CD14-positive monocyte (primary cell): ENCODE data around the gene JADE1. TPM values are rescaled to one million over a fixed set of nuclear protein-coding genes. Genes with fewer than 3 reads are reported as not detected.

Experiments
- DNase-seq, 3 donors: peaks; one replicate each; pipeline ENCODE4 v3.0.0-alpha.2; 2011 to 2022
- H2AFZ ChIP-seq: 2 replicates; pipeline ENCODE4 v1.6.0; 2012; ENCODE audit warnings: mild to moderate bottlenecking, low read depth, low read length, inconsistent platforms; ENCODE audit not compliant: insufficient read depth, poor library complexity, severe bottlenecking
- H3K27ac ChIP-seq, 2 donors: 1 replicate in 1 of 2; 2 replicates in 1 of 2; pipeline ENCODE4 v1.5.1; 2012 to 2013; ENCODE audit warnings: low read length in 2 of 2, control low read depth in 1 of 2, inconsistent platforms in 1 of 2, low read depth in 1 of 2, mild to moderate bottlenecking in 1 of 2
- H3K27me3 ChIP-seq, 2 donors: one replicate each; pipeline versions ENCODE4 v1.6.0 to v1.6.1; 2011 to 2013; ENCODE audit warnings: low read length in 2 of 2; ENCODE audit not compliant: control insufficient read depth in 2 of 2, insufficient read depth in 2 of 2
- H3K36me3 ChIP-seq, 2 donors: replicated peaks in 1 of 2; 1 replicate in 1 of 2; 2 replicates in 1 of 2; pipeline versions ENCODE4 v1.5.1 to v1.6.1; 2012 to 2013; ENCODE audit warnings: low read length in 2 of 2, control low read depth in 1 of 2, inconsistent platforms in 1 of 2, mild to moderate bottlenecking in 1 of 2; ENCODE audit not compliant: insufficient read depth in 2 of 2, control insufficient read depth in 1 of 2
- H3K4me1 ChIP-seq, 2 donors: 1 replicate in 1 of 2; 2 replicates in 1 of 2; pipeline versions ENCODE4 v1.5.1 to v1.6.1; 2012 to 2013; ENCODE audit warnings: low read length in 2 of 2, control low read depth in 1 of 2, inconsistent platforms in 1 of 2, mild to moderate bottlenecking in 1 of 2, moderate library complexity in 1 of 2; ENCODE audit not compliant: insufficient read depth in 2 of 2, control insufficient read depth in 1 of 2
- H3K4me2 ChIP-seq: replicated peaks from 2 replicates; pipeline ENCODE3; 2012; ENCODE audit warnings: low read length, moderate library complexity, mild to moderate bottlenecking; ENCODE audit not compliant: poor library complexity, severe bottlenecking; ENCODE audit errors: extremely low read depth
- H3K4me3 ChIP-seq, 3 experiments: fragments of 200-600 bp in 1 of 3; sonication (generic) in 1 of 3; replicated peaks in 1 of 3; 1 replicate in 2 of 3; 2 replicates in 1 of 3; pipeline ENCODE4 v1.5.1; 2011 to 2013; ENCODE audit warnings: low read length in 3 of 3, mild to moderate bottlenecking in 3 of 3, control low read depth in 2 of 3, low read depth in 2 of 3, inconsistent platforms in 1 of 3, moderate library complexity in 1 of 3
- H3K79me2 ChIP-seq: 2 replicates; pipeline ENCODE4 v1.6.0; 2012; ENCODE audit warnings: mild to moderate bottlenecking, control low read depth, inconsistent platforms, low read length, moderate library complexity; ENCODE audit not compliant: insufficient read depth
- H3K9ac ChIP-seq: 2 replicates; pipeline ENCODE4 v1.6.0; 2017; ENCODE audit warnings: low read length, mild to moderate bottlenecking; ENCODE audit not compliant: insufficient read depth, poor library complexity, severe bottlenecking
- H3K9me3 ChIP-seq, 2 donors: replicated peaks in 1 of 2; 1 replicate in 1 of 2; 2 replicates in 1 of 2; pipeline versions ENCODE4 v1.5.1 to v1.6.1; 2012 to 2013; ENCODE audit warnings: low read length in 2 of 2, control low read depth in 1 of 2; ENCODE audit not compliant: control insufficient read depth in 1 of 2, insufficient read depth in 1 of 2
- H4K20me1 ChIP-seq: 2 replicates; pipeline ENCODE4 v1.6.0; 2012; ENCODE audit warnings: mild to moderate bottlenecking, low read length, control low read depth, moderate library complexity; ENCODE audit not compliant: insufficient read depth
- H3K27ac Mint-ChIP-seq, 7 donors: one replicate each; pipeline ENCODE4 v1.8.0; 2020; ENCODE audit warnings: mild to moderate bottlenecking in 7 of 7, mixed read lengths in 7 of 7, moderate library complexity in 6 of 7, inconsistent platforms in 2 of 7
- H3K27me3 Mint-ChIP-seq, 3 donors: one replicate each; pipeline ENCODE4 v1.8.0; 2021 to 2022; ENCODE audit warnings: low read depth in 3 of 3, mild to moderate bottlenecking in 3 of 3, mixed read lengths in 3 of 3, moderate library complexity in 3 of 3, inconsistent platforms in 1 of 3
- H3K36me3 Mint-ChIP-seq, 2 donors: one replicate each; pipeline ENCODE4 v1.8.0; 2020; ENCODE audit warnings: mixed read lengths in 2 of 2, inconsistent platforms in 1 of 2, mild to moderate bottlenecking in 1 of 2
- H3K4me1 Mint-ChIP-seq: one replicate; pipeline ENCODE4 v1.8.0; 2020; ENCODE audit warnings: mild to moderate bottlenecking, mixed read lengths
- H3K4me3 Mint-ChIP-seq, 2 donors: one replicate each; pipeline ENCODE4 v1.8.0; 2020; ENCODE audit warnings: mild to moderate bottlenecking in 2 of 2, mixed read lengths in 2 of 2, moderate library complexity in 1 of 2
- H3K9me3 Mint-ChIP-seq, 7 donors: one replicate each; pipeline ENCODE4 v1.8.0; 2020 to 2022; ENCODE audit warnings: mixed read lengths in 7 of 7, mild to moderate bottlenecking in 6 of 7, moderate library complexity in 6 of 7, inconsistent platforms in 2 of 7
- WGBS: methylation state at CpG from one replicate; pipeline ENCODE4 v1.1.5; 2013; ENCODE audit warnings: missing lambda C conversion rate; ENCODE audit not compliant: insufficient coverage; 5-methylcytosine and 5-hydroxymethylcytosine counted together
- intact Hi-C, 2 donors: fragments of 100-400 bp; cut with micrococcal nuclease; formaldehyde crosslinking; loops; one replicate each; pipeline versions ENCODE4 v1.15.0 to v1.15.1; 2023
- polyA plus RNA-seq, 3 donors: library from polyadenylated mRNA; depleted of rRNA in 1 of 3; unstranded in 2 of 3; stranded (reverse) in 1 of 3; fragments of 300-500 nt in 2 of 3; fragments of >200 nt in 1 of 3; fragmentation: Illumina TruSeq in 2 of 3; gene quantifications; 1 replicate in 2 of 3; 2 replicates in 1 of 3; pipeline ENCODE4 v1.2.3, GENCODE V29; 2012 to 2021
- TF ChIP-seq, protein P1 (sequence below): fragments of 200-600 bp; IDR thresholded peaks from one replicate; pipeline ENCODE4 v1.8.0; 2022; ENCODE audit warnings: antibody characterized with exemption, mild to moderate bottlenecking

Gene JADE1
- polyA plus RNA-seq, 3 donors: 7.3 to 12.8 (median 12.3) TPM

DNA sequence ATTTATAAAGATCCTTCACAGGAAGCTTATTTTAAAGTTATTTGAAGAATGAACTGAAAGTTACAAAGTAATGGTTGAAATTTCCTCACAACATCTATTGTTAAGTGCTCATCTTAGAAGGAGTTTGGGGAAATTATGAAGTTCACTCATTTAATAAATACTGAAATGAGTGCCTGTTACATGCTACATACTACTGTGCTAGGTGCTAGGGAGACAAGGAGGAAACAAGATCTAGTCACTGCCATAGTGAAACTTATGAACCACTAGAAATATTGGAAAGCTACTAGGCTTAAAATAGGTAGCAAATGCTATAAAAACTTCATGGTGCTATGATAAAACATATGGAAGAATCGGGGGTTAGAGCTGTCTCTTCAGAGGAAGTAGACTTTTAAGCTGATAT, 97.1 kb downstream of the JADE1 start:
- Histone ChIP-seq H3K4me2 (no peak overlapping the region), H3K79me2 (no peaks in the 10 kb centered on the region), H3K27me3 (no peaks in the 10 kb centered on the region), H3K27ac (no peak overlapping the region), H3K9ac (no peak overlapping the region), H4K20me1 (no peaks in the 10 kb centered on the region), H3K36me3 (peaks cover 0 to 9% of the 10 kb centered on the region in 2 donors), H2AFZ (no peak overlapping the region), H3K4me1 (peaks cover 12 to 18% of the 10 kb centered on the region in 2 donors), H3K4me3 (no peak overlapping the region), H3K9me3 (no peaks in the 10 kb centered on the region)
- intact Hi-C loops: no loop called here
- Mint-ChIP-seq H3K9me3 (peaks cover 0 to 4% (median 0%) of the 10 kb centered on the region in 7 donors), H3K4me3 (no peak overlapping the region), H3K27ac (peak overlapping the region in 2 of 7 donors; percentile 34 to 43), H3K36me3 (peaks cover 2 to 15% of the 10 kb centered on the region in 2 donors), H3K27me3 (no peaks in the 10 kb centered on the region), H3K4me1 (peaks cover 19% of the 10 kb centered on the region)
- TF ChIP-seq, protein P1, sequence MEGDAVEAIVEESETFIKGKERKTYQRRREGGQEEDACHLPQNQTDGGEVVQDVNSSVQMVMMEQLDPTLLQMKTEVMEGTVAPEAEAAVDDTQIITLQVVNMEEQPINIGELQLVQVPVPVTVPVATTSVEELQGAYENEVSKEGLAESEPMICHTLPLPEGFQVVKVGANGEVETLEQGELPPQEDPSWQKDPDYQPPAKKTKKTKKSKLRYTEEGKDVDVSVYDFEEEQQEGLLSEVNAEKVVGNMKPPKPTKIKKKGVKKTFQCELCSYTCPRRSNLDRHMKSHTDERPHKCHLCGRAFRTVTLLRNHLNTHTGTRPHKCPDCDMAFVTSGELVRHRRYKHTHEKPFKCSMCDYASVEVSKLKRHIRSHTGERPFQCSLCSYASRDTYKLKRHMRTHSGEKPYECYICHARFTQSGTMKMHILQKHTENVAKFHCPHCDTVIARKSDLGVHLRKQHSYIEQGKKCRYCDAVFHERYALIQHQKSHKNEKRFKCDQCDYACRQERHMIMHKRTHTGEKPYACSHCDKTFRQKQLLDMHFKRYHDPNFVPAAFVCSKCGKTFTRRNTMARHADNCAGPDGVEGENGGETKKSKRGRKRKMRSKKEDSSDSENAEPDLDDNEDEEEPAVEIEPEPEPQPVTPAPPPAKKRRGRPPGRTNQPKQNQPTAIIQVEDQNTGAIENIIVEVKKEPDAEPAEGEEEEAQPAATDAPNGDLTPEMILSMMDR: no peak
- no peak for DNase-seq
- no CpG with 5 or more reads among the region's 1 CpG for WGBS

GRCh38 chr4:128907981-128908380, 98.5 kb downstream of the JADE1 start:
- Mint-ChIP-seq H3K9me3 (peaks cover 0 to 4% (median 0%) of the 10 kb centered on the region in 7 donors), H3K27ac (no peak overlapping the region), H3K4me1 (peaks cover 30% of the 10 kb centered on the region), H3K36me3 (peaks cover 0 to 10% of the 10 kb centered on the region in 2 donors), H3K4me3 (no peak overlapping the region), H3K27me3 (no peaks in the 10 kb centered on the region)
- Histone ChIP-seq H3K4me3 (no peak overlapping the region), H3K27me3 (no peaks in the 10 kb centered on the region), H3K9me3 (no peaks in the 10 kb centered on the region), H4K20me1 (no peaks in the 10 kb centered on the region), H3K9ac (no peak overlapping the region), H3K79me2 (no peaks in the 10 kb centered on the region), H3K4me2 (no peak overlapping the region), H3K27ac (no peak overlapping the region), H2AFZ (no peak overlapping the region), H3K4me1 (peaks cover 25 to 32% of the 10 kb centered on the region in 2 donors), H3K36me3 (no peaks in the 10 kb centered on the region)
- TF ChIP-seq, protein P1: no peak
- no CpG with 5 or more reads among the region's 2 CpGs for WGBS
- intact Hi-C loops: no loop called here
- DNase-seq: no peak
